Stimulated activated CD4-positive, alpha-beta T cell treated with anti-CD3 and anti-CD28 coated beads, Interleukin-15, amount 100 ng/mL, for 48 hours (primary cell): ENCODE measurements around the gene NUDT1.
"Not testable (repeated sequence)": the region's sequence is repeated elsewhere in the genome, so short reads cannot be mapped to it uniquely, and the experiment has no call there.

Experiments used
- DNase-seq, 2 donors: peaks; one replicate each; pipeline ENCODE4 v3.0.0-alpha.2; 2020; ENCODE audit warnings: low read depth in 2 of 2

Gene NUDT1

DNA sequence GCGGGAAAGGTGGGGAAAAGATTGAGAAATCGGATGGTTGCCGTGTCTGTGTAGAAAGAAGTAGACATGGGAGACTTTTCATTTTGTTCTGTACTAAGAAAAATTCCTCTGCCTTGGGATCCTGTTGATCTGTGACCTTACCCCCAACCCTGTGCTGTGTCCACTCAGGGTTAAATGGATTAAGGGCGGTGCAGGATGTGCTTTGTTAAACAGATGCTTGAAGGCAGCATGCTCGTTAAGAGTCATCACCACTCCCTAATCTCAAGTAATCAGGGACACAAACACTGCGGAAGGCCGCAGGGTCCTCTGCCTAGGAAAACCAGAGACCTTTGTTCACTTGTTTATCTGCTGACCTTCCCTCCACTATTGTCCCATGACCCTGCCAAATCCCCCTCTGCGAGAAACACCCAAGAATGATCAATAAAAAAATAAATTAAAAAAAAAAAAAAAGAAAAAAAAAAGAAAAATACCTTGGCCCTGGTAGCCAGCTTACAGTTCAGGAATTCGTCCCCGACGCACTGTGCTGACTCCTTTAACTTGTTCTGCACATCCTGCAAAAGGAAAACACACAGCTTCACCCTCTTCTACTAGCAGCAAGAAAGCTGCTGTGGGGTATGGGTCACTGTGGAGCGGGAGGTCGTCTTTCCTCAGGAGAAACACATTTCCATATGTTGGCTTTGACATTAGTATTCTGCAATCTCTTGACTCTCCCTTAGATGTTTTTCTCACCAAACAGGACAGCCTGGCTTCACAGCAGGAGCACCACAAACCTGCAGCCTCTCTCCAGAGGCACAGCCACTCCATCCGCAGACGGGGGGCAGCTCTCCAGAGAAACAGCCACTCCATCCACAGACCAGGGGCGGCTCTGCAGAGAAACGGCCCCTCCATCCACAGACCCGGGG is 27.3 kb downstream of the NUDT1 start:
- DNase-seq, result not testable (repeated sequence)

DNA sequence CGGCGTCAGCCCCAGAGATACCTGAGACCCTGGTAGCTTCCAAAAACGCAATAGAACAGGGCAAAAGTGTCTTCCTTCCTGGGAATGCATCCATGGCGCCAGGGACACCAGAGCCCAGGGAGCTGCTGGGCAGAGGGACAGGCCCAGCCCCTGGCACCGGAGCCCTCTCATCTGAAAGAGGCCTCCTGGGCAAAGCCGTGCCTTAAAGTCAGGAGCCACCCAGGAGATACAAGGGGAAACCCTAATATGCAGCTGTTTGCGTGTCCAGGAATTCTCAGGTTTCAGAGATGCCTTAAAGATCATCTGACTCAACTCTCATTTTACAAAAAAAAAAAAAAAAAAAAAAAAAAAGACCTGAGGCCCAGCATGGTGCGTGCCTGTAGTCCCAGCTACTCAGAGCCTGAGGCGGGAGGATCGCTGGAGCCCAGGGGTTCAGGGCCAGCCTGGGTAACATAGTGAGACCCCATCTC is 28.0 kb downstream of the NUDT1 start:
- no peak for DNase-seq

DNA sequence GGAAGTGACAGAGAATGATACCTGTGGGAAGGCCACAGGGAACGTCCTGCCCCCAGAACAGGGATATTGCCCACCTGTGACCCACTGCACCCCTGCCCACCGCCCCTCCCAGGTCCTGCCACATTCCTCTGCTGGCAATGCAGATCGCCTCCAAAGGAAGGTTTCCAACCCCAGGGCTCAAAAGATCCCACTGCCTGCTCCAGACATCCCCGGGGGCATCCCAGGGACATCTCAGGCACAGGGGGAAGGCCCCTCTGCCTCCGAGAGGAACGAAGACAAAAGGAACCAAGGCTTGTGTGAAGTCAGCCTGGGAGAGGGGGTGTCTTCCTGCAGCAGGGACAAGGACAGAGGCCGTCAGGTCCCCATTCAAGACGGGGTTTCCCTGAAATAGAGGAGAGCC is 28.5 kb downstream of the NUDT1 start:
- no peak for DNase-seq

DNA sequence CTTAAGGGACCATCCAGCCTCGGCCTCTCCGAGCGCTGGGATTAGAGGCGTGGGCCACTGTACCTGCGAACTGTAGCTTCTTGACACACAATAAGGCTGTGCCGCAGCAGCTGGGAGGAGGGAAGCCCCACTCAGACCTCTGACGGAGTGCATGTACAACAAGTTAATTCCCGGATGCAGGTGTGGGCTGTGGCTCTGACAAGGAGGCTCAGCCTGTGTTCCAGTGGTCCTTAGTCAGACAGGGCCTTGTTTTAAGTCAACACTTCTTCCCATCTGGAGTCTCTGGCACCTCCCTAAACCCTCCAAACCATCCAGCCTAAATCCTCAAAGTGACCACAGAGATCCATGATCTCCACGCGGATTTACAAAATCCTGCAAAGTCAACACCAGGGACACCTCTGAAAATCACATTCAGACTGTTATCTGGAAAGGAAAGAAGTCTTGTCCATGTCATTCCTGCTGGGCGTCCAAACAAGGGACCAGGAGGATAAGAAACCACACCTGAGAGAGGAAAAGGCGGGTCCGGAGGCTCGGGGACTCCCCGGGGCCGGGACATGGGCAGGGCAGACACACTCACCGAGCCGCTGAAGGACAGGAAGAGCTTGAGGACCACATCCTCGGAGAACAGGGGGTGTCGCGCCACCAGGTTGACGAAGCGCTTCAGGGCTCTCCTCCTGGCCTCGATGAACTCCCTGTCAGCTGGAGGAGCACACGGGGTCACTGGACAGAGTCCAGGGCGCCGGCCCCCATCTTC is 29.4 kb downstream of the NUDT1 start:
- no peak for DNase-seq

DNA sequence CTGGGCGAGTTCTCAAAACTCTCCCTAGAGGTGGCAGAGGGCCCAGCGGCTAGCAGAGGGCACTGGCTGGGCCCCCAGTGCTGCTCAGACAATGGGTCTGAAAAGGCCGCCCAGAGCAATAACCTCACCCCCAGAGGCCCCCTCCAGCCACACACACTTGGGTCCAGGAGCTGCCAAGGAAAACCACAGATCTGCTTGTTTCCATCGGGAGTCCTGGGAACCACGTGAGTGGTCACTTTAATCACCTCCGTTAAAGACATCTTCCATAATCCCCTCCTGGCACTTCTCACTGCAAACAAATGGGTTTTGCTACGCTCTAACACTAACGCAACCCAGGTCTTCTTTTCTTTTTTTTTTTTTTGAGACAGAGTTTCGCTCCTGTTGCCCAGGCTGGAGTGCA is 30.0 kb downstream of the NUDT1 start:
- DNase-seq, result no peak

DNA sequence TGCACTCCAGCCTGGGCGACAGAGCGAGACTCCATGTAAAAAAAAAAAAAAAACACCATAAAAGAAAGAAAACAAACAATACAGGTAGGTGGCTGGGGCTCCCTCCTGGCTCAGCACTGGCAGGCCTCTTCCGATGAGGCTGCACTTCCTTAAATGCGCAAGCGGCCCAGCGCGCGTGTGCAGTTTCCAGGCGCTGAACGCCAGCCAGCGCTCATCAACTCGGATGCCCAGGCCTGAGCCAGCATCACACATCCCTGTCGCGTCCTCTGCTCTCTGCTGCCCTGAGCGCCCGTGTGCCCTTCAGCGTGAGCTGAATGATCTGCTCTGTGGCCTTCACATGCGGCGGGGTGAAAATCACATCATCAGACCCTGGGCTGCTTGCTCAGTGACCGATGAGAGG is 31.8 kb downstream of the NUDT1 start:
- DNase-seq, result no peak

DNA sequence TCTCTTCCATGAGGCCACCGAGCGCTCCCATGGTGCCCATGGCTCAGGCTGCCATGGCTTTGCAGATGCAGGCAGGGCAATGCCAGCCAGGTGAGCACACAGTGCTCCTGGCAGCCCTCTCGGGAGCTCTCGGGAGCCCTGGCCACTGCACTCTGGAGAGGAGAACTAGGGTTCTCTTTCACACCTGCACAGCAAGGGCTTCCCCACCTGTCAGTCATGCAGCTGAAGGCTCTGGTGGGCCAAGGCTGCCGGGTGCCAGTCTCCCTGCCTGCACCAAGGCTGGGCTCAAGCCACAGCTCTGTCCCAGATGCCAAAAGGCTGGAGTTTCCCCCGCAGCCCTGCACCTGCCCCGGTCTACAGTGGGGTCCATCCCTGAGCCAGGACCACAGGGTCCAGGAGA is 32.6 kb downstream of the NUDT1 start:
- no peak for DNase-seq

DNA sequence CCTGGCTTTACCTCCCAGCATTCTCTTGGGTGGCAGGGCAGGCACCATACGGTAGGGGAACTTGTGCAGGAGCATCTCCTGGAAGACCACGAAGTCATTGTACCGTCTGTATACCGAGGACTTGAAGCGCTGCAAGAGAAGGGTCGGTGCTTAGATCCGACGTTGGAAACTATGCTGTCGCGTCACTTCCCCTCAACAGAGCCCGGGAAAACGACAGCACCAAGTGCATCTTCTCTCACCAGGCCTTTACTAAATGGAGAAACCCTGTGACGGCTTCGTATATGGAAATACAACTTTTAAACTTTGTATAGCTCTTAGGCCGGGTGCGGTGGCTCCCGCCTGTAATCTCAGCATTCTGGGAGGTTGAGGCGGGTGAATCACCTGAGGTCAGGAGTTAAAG is 33.1 kb downstream of the NUDT1 start:
- no peak for DNase-seq

DNA sequence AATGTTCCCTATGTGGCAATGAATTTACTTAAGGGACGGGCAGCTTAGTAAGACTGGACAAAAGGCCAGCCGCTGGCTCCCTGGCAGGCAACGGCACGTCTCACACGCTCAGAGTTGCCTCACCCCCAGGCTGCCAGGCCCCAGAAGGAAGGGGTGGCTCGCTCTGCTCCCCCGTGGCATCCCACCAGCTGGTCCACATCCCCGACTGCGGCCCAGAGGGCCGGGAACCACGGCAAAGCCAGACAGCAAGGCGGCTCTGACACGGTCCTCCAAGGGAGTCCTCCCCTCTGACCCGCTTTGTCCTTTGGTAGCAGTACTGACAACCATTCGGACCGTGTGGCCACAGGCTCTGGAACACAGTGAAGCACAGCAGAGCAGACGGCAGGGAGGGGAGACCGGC is 34.1 kb downstream of the NUDT1 start:
- DNase-seq, result no peak

DNA sequence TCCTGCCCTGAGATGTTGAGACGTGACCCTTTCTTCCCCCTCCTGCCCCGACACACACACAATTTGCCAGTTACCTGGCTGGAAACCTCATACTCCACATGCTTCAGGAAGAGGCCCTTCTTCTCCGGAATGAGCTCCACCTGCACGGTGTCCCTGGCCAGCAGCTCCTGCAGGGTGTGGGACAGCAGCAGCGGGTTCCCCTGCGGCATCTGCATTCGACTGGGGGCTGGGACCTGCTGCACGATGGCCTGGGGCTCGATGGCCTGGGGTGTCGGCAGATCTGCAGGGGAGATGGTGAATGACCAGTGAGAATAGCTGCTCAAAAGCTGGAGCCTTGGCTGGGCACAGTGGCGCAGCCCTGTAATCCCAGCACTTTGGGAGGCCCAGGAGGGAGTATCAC is 36.0 kb downstream of the NUDT1 start:
- DNase-seq, result no peak

DNA sequence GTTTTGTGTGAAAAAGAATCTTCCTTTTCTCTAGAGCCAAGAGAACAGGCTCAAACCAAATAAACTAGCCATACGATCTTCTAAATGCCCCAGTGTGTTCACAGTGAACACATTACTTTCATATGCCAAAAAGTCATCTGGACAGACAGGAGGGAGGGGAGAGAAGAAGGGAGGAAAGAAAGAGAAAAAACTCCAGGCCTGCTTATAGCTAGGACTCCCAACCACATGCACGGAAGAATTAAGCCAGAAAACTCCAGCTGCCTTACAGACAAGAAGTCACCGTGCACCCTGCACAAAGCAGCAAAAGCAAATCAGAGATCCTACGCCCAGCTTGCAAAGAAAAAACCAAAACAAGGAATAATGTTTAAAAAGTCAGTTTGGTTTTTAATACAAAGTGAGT is 37.9 kb downstream of the NUDT1 start:
- DNase-seq, result no peak

DNA sequence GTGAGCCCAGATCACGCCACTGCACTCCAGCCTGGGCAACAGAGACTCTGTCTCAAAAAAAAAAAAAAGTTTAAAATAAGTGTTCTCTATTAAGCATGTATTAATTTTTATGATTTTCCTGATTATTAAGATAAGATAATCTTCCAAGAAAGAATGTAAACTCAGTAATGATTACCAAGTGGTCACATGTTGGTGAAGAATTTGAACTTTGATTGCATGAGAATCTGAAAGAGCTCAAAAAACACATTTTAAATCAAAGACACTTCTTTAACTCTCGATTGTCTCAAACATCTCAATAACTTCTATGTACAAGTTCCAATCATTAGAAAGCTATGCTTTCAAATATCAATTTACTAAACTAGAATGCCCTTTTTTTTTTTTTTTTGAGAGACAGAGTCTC is 38.4 kb downstream of the NUDT1 start:
- no peak for DNase-seq

DNA sequence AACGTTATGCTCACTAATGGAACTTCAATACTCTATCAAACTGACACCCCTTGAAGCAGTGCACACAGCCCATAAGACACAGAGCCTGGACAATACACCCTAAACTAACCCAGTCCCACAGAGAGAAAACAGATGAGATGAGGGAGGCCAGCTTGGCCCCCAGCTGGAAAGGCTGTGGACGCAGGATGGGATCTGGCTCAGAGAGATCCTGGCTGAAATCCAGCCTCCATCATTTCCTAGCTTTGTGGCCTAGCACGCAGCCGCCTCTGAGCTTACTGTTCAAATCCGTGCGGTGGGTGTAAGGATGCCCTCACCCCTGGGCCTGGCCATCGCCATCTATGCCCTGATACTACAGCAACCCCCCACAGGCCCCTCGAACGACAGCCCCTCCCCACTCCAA is 39.5 kb downstream of the NUDT1 start:
- no peak for DNase-seq

DNA sequence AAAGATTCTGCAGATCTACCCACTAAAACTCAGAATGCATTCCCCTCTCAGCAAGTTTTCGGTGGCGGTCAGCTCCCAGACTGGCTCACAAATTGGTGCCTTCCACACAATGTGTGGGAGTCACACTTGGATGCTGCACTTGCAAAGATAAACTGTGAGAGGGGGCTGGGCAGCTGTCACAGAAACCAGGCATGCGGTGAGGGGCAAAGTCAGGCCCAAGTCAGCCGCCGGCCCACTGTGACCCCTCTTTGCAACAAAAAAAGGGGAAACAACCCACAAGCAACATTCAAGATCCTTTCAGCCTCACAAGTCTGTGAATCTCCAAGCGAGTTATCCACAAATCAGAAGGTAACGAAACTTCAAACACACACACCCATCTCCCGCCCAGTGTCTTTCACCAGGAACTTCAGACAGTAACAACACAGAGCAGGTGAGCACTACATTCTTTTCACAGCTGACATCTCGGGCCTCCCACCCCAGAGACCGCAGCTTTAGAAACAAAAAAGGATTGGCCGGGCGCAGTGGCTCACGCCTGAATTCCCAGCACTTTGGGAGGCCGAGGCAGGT is 40.2 kb downstream of the NUDT1 start:
- no peak for DNase-seq

DNA sequence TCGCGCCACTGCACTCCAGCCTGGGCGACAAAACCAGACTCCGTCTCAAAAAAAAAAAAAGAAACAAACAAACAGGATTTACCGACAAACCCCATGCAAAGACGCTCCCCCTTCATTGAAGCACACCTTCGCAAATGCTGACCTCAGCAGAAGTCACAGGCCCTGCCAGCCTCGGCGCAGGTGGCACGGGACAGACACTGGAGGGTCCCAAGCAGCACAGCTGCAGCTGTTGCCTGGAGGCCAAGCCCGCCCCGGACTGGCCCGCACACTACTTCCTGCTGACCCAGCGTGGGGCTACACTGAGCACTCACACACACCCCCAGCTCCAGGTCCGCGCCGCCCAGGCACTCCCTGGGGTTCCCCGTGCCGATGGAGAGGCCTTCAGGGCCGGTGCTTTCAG is 41.0 kb downstream of the NUDT1 start:
- no peak for DNase-seq

DNA sequence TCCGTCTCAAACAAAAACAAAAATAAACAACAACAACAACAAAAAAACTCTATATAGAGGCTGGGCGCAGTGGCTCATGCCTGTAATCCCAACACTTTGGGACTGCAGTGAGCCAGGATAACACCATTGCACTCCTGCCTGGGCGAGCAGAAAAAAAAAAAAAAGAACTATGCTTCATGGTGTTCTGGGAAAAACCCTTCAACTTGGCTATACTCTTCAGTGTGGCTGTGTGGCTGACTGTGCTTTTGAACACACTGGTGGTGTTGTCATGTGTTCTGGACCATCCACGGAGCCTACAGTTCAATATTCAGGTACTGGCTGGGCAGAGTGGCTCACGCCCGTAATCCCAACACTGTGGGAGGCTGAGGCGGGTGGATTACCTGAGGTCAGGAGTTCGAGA is 45.7 kb downstream of the NUDT1 start:
- DNase-seq, result no peak

DNA sequence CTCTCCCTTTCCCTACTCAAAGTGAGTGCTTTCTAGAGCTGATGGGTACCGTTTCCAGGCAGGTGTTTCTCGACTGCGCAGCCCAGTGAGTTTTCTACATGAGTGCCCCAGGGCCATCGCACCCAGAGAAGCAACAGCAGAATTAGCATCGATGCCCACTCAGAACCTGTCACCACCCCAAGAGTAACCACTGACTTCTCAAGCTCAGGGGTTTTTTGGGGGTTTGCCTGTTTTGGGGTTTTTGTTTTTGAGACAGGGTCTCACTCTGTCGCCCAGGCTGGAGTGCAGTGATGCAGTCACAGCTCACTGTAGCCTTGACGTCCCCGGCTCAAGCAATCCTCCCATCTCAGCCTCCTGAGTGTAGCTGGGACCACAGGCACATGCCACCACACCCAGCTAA is 46.5 kb downstream of the NUDT1 start:
- no peak for DNase-seq

DNA sequence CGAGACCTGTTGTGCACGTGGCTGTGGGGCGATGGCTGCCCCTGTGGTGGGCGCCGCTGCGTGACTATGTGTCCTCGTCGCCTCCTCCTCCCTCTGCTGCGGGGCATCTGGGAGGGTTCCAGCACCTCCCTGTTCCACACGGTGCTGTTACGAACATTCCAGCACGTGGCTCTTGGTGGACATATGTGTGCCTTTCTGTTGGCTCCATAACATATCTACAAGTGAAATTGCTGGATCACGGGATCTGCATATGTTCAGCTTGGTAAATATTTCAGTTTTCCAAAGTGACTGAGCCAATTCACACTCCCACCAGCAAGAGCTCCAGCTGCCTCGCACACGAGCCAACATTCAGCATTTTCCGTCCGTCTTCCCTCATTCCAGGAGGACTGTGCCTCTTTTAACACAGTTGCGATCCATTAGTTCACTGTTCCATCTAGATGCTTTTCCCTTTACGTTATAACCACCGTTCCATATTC is 47.1 kb downstream of the NUDT1 start:
- DNase-seq, result no peak

DNA sequence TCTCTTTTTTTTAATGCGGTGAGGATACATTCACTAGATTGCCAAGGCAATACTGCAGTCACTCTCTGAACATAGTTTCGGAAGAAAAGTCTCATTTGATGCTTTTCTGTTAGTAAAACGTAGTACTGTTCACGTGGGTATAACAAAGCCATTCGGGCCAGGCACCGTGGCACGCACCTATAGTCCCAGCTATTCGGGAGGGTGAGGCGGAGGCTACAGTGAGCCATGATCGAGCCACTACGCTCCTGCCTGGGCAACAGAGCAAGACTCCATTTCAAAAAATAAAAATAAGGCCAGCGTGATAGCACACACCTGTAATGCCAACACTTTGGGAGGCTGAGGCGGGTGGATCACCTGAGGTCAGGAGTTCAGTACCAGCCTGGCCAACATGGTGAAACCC is 47.6 kb downstream of the NUDT1 start:
- DNase-seq, result no peak

DNA sequence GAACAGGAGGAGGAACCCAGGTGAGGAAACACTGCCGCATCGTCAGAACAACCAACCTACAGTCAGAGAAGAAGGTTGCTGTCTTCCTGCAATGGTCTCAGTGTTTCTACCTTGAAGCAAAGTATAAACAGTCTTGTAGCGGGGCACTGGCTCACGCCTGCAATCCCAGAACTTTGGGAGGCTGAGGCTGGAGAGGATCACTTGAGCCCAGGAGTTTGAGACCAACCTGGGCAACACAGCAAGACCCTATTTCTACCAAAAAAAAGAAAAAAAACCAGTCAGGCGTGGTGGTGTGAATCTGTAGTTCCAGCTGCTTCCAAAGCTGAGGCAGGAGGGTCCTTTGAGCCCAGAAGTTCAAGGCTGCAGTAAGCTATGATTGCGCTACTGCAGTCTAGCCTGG is 48.9 kb downstream of the NUDT1 start:
- DNase-seq, result no peak

DNA sequence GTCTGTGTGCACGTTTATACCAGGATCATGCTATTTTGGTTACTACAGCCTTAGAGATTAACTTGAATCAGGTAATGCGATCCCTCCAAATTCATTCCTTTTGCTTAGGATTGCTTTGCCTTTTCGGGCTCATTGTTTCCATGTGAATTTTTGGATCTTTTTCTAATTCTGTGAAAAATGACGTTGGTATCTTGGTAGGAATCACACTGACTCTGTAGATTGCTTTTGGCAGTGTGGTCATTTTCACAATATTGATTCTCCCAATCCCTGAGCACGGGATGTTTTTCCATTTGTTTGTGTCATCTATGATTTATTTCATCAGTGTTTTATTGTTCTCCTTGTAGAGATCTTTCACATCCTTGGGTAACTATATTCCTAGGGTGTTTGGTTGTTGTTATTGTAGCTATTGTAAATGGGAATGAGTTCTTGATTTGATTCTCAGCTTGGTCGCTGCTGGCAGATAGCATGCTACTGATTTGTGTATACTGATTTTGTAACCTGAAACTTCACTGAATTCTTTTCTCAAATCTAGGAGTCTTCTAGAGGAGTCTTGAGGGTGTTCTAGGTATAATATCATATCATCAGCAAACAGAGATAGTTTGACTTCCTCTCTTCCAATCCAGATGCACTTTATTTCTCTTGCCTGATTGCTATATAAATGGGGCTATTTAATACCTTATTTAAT is 54.1 kb downstream of the NUDT1 start:
- no peak for DNase-seq

DNA sequence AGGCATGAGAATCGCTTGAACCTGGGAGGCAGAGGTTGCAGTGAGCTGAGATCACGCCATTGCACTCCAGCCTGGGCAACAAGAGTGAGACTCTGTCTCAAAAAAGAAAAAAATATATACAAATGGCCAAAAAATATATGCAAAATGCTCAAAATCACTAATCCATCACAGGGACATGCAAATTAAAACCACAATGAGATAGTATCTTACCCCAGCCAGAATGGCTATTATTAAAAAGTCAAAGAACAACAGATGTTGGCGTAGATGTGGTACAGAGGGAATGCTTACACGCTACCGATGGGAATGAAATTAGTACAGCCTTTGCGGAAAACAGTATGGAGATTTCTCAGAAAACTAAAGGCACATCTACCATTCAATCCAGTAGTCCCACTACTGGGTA is 54.8 kb downstream of the NUDT1 start:
- no peak for DNase-seq
